ENCODE data around the gene DCUN1D1. TPM values are rescaled to one million over a fixed set of nuclear protein-coding genes. Genes with fewer than 3 reads are reported as not detected.
"Not testable (repeated sequence)": the region's sequence is repeated elsewhere in the genome, so short reads cannot be mapped to it uniquely, and the experiment has no call there.

DCUN1D1 gene
- 29.9 TPM for total RNA-seq

DNA sequence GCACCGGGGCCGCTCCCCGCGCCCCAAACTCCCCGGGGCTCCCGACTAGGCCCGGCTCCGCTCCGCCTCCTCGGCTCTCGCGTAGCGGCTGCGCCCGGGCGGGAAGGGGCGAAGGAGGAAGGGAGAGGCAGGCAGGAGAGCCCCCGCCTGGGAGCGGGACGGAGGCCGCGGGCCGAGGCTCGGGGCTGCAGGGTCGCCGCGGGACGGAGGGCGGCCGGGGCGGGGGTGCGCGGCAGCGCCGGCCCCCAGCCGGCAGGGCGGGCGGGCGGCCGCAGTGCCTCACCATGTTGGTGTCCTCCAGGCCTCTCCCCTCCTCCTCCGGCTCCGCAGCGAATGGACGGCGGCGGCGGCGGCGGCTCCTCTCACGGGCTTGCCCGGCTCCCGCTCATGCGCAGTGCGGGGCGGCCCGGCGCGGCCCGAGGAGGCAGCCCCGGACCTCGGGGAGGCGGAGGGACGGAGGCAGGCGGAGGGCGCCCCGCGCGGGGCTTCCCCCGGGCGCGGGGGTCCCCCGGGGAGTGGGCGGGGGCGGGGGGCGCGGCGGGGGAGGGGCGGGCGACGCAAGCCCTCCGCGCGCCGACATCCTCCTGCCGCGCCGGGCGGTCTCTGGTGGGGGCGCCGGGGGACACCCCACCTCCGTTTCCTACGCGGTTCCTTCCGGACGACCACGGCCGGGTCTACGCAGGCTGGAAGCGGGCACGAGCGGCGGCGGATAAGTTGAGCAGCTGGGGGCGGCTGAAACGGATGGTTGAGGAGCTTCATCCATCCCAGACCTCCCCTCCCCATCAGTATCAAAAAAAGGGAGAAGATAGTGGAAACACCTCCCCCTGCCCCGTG, at the start of gene DCUN1D1:
Gene DCUN1D1, minus strand, starts transcription at position 335 of the 834 bp plus-strand sequence. Its CDS starts 49 bp downstream, at position 286.
- ATAC-seq (peak; percentile 90), DNase-seq (ENCODE audit: low spot score) (peak; percentile 92)

DNA sequence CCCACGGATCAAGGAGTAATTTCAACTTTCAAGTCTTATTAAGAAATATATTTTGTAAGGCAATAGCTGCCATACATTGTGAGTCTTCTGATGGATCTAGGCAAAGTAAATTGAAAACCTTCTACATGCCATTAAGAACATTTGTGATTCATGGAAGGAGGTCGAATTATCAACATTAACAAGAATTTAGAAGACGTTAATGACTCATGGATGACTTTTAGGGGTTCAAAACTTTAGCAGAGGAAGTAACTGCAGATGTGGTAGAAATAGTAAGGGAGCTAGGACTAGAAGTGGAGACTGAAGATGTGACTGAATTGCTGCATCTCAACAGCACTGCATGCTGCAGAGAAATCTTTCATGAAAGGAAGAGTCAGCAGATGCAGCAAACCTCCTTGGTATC, 48.1 kb upstream of the DCUN1D1 start:
- ATAC-seq (no peak), DNase-seq (ENCODE audit: low spot score) (no peak)

DNA sequence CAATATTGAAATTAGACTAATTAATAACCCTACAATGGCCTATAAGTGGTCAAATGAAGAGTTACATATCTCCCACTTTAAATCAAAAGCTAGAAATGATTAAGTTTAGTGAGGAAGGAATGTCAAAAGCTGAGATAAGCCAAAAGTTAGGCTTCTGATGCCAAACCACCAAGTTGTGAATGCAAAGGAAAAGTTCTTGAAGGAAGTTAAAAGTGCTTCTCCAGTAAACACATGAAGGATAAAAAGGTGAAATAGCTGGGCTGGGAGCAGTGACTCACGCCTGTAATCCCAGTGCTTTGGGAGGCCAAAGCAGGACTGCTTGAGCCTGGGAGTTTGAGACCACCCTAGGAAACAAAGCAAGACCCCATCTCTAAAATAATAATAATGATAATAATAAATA, 46.9 kb upstream of the DCUN1D1 start:
- DNase-seq (ENCODE audit: low spot score) = no peak
- no peak for ATAC-seq

DNA sequence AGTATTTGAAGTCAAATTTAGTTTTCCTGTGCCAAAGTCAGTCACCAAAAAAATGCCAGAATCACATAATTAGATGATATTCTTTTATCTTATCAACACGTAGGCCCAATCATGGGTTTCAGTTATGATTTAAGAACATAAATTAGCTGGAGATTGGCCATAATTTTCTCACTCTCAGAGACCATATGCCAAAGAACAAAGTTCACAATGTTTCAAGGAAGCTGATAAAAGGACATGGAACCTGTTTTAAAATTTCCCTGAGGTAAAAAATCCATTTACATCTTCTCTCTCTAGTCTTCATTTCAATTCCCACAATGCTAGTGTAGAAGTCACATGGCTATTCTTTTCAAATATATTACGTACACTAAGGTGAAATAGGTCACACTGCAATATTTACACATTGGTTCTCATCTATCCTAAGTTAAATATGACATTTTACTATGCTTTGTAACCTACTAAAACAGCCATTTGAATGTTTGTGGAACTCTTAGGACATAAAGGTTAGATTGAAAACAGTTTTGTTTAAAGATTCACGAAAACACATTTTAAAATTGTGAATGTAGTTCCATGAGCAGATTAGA, 42.7 kb upstream of the DCUN1D1 start:
- ATAC-seq (peak; percentile 56), DNase-seq (ENCODE audit: low spot score) (no peak)

DNA sequence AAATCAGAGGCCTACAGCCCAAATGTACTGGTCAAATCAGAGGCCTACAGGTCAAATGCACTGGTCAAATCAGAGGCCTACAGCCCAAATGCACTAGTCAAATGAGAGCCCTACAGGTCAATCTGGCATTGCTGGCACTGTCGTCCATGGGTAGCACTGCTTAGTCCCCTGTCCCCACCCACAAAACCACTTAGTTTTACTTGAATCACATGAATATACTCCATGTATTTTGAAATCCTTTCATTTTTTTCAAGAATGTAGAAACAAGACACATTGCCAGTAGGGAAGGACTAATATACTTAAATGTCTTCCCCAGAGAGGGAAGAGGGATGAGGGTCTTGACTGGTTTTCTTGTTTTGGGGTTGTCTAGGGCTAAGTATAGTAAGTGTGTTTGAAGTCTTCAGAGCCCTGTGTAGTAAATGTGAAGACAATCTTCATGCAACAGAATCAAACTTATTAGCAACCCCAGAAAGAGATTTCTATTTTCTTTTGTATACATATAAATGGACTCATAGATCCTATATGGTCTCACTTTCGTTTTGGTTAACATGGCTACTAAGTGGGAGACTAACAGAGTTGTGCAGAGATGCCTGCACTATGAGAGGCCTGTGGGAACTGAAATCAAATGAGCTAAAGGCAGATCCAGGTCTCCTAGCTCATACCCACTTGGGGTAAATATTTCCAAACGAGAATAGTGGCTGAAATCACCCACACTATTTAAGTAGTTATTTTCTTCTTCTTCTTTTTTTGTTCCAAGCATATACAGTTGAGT, 38.3 kb upstream of the DCUN1D1 start:
- ATAC-seq (no peak), DNase-seq (ENCODE audit: low spot score) (no peak)

DNA sequence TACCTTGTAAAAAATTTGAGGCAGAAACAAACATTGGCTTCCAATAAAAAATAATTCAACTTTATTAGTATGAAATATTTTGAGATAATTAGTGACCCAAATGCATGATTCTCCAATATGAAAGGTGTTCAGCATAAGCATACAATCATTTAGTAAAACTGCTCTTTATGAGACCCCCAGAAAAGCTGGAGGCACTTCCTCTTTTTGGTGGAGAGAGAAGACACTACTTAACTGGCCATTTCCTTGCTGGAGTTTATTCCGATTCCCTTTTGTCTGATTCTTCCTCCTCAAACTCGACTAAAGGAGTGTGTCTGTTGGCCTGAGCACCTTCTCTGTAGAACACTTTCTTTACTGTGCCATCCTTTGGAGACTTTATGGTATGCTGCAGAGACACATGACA, 34.8 kb upstream of the DCUN1D1 start:
- DNase-seq (ENCODE audit: low spot score) (no peak), ATAC-seq (no peak)

DNA sequence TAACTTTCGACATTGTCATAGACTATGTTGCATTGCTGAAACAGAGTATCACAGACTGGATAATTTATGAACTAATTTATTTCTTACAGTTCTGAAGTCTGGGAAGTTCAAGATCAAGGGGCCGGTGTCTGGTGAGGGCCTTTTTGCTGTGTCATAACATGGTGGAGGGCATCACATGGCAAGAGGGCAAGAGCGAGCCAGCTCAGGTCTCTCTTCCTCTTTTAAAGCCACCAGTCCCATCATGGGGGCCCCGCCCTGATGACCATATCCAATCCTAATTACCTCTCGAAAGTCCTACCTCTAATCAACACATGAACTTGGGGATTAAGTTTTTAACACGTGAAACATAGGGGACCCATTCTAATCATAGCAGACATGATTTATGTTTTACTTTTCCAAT, 33.5 kb upstream of the DCUN1D1 start:
- DNase-seq (ENCODE audit: low spot score) (no peak), ATAC-seq (no peak)

DNA sequence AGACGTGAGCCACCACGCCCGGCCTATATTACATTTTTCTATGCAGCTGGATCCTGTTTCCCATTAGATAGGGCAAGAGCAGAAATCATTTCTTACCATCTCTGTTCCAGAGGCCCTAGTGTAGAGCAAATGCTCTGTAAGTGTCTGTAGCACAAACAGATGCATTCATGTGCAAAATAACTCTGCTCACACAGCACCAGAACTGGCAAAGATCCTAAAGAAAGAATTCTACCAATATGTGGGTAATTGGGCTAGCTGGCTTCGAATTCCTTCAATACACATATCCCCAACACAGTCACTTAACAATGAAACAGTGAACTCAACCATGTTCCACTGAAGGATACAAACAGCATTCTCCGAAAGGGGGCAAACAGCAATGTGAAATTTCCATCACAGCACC, 32.7 kb upstream of the DCUN1D1 start:
- no peak for DNase-seq (ENCODE audit: low spot score)
- ATAC-seq = no peak

DNA sequence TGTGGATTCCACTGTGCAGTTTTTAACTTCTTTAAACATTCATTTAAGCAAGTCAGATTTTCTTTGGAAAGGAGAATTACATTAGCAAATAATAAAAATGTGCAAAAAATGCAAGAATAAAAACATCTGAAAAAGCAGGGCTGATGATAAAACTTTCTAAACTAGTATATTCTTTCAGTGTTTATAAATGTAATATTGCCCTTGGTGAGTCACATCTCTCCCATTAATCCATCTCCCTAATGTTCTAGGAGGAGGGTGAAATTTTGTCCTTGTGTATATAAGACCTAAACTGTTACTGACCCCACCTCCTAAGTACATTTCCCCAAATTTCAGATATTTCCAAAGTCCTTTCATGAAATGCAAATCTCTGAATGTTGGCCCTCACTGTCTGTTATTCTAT, 28.5 kb upstream of the DCUN1D1 start:
- DNase-seq (ENCODE audit: low spot score) (no peak), ATAC-seq (no peak)

DNA sequence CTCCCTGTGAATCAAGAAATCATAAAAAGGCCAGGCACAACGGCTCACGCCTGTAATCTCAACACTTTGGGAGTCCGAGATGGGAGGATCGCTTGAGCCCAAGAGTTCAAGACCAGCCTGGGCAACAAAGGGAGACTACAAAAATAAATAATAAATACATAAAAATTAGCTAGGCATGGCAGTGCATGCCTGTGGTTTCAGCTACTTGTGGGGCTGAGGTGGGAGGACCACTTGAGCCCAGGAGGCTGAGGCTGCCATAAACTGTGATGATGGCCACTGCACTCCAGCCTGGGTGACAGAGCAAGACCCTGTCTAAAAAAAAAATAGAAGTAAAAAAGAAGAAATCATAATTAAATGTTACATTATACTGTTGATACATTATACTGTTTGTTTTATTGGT, 28.0 kb upstream of the DCUN1D1 start:
- DNase-seq (ENCODE audit: low spot score) = no peak

DNA sequence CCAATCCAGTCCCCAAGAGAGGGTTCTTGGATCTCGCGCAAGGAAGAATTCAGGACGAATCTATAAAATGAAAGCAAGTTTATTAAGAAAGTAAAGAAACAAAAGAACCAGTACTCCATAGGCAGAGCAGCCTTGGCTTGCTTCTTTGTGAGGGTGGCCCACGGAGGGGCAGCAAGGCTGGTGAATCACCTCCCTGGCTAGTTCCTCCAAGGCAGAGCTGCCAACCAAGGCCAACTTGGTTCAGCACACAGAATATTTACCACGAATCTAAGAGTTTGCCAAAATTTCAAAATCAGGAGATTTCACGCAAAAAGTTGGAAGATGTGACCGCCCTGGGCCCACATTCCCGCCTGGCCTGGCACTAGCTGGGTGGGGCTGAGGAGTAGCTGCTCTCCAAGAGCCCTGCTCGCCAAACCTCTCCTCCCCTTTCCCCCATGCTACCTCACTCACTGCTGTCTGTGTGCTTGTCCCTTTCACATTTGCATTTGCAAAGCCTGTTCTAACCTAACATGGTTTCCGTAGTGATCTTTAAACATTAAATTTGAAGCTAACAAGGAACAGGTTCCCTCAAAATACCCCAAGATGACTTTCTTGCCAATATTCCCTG, 26.2 kb upstream of the DCUN1D1 start:
- ATAC-seq (no peak), DNase-seq (ENCODE audit: low spot score) (no peak)

More for the DNA sequence above, 28.0 kb upstream of the DCUN1D1 start:
- ATAC-seq = no peak

DNA sequence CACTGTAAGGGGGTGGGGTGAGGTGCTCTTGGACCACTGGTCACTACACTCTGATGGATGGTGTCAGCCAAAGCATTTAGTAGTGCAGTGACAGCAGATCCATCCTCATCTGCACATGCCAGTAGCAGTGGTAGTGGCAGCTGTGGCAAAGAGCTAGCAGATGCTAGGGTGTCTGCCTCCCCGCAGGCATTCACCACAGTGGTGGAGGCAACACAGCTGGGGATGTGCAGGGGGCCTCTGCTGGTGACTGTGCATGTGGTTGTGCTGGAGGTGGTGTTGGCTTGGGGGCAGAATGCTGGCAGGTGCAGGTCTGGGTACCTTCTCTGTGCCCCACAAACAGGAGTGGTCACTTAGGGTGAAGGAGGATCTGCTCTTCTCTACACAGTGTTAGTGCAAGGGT, 19.4 kb upstream of the DCUN1D1 start:
- ATAC-seq (no peak), DNase-seq (ENCODE audit: low spot score) (no peak)

DNA sequence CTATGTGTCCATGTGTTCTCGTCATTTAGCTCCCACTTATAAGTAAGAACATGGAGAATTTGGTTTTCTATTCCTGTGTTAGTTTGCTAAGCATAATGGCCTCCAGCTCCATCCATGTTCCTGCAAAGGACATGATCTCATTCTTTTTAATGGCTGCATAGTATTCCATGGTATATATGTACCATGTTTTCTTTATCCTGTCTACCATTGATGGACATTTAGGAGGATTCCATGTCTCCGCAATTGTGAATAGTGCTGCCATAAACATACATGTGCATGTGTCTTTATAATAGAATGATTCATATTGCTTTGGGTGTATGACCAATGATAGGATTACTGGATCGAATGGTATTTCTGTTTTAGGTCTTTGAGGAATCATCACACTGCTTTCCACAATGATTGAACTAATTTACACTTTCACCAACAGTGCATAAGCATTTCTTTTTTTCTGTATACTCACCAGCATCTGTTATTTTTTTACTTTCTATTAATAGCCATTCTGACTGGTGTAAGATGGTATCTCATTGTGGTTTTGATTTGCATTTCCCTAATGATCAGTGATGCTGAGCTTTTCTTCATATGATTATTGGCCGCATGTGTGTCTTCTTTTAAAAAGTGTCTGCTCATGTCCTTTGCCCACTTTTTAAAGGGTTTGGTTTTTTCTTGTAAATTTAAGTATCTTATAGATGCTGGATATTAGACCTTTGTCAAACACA, 13.3 kb upstream of the DCUN1D1 start:
- DNase-seq (ENCODE audit: low spot score); ATAC-seq: not testable (repeated sequence)

DNA sequence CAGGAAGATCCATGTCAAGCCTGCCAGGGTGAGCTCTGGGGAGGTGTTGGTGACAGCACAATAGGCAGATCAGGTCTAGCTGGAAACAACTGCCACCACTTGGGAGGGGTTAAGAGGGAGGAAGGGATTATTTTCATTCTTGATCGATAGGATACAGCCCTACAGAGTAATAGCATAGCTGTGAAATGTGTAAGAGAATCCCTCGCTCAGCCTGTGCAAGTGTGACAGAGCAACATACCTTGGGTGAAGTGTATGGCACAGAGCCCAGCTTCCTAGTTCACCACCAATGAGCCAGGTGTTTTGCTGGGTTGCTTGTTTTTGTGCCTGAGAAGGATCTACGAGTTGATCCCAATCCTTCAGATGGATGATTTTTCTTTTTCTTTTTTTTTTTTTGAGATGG, 9.2 kb upstream of the DCUN1D1 start:
- ATAC-seq = no peak

DNA sequence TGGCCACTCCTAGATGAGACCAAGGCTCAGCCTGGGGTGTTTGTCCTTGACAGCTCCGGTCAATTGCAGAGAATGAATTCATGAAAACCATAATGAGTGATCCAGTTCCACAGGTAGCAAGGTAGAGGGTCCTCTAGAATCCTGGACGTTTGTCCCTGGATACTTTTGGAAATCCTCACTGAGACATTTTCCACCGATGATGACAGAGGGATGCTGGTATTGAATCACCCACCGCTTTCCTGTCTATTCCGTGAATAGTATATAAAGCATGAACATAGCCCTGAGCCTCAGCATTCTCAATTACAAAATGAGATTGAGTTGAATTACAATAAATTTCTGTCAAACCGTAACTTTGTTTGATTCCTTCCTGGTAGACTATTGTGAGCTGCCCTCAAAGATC, 5.7 kb upstream of the DCUN1D1 start:
- ATAC-seq = no peak
- DNase-seq (ENCODE audit: low spot score) = no peak

More for the DNA sequence above, 9.2 kb upstream of the DCUN1D1 start:
- DNase-seq (ENCODE audit: low spot score) = no peak

DNA sequence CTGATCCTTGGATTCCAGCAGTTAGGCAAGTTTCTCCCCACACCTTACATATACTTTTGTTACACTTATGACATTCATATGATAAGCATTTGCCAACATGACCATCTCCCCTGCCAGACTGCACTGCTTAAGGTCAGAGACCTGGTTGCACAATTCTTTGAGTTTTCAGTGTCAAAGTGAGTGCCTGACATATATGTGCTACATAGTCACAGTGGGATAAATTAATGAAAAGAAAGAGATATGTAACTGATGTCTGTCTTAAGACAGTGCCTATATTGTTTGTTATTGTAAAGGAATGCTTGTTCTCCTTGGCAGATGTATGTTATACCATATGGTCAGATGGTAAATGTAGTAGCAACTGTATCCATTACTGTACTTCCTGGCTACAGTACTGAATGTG, 3.5 kb upstream of the DCUN1D1 start:
- ATAC-seq (peak; percentile 48), DNase-seq (ENCODE audit: low spot score) (no peak)

DNA sequence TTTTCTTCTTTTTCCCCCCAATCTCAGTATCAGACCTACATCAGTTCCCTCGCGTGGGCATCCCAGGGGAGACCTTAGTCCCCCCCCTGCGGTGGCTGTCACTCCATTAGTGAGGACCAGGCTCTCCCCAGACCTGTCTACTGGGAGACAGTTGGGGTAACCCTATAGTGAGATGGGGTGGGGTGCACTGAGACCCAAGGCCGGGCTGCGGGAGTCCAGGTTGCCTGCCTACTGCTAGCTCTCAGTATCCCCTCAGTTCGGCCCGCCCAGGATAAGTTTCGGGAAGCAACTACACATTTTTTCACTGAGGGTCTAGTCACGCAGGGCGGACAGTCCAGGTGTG, 671 bp upstream of the DCUN1D1 start:
- ATAC-seq = no peak
- no peak for DNase-seq (ENCODE audit: low spot score)

DNA sequence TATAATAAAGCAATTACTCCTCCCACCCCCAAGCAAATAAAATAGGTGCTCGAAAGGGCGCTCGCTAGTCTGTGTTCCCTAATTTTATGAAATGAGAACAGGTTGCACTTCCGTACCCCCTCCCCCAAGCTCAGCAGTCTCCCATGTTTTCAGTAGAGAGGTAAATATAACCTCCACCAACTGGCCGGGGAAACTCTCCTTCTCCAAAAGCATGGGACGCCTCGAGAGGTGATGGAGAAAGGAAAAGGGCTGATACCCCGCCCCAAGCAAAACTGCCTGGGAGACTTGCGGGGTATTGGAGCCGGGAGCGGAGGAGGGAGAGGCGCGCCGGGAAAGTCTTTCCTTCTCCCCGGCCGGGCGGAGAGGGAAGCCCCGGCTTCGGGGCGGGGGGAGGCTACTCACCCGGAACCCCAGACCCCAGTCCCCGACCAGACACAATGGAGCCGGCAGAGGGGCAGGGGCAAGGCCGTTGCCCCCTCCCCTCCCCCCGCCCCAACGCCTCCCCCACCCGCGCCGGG, 605 bp downstream of the DCUN1D1 start:
- DNase-seq (ENCODE audit: low spot score) (no peak), ATAC-seq (peak; percentile 38)

DNA sequence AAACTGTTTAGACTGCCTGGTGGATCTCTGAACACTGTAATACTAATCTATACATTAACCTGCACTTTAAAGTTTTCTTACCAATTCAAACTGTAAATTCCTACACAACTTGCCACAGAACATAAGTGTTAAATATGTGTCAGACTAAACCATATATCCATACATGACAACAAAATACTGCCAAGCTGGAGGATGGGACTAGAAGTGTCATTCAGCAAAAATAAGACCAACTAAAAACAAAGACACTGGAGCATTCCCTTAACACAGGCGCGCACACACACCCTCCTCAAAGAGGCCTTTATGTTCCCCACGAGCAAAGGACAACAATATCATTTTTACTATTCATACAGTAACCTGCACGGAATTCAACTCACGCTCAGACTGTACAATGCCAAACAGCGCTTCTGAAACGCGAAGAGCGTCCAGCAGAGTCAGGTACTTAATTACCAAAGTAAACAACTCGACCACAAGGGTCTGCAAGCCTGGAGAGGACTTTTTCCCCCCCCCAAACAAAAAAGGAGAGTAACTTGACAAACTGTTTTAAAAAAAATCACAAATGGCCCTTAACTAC, 1.1 kb downstream of the DCUN1D1 start:
- no peak for DNase-seq (ENCODE audit: low spot score)
- ATAC-seq = peak; percentile 2

DNA sequence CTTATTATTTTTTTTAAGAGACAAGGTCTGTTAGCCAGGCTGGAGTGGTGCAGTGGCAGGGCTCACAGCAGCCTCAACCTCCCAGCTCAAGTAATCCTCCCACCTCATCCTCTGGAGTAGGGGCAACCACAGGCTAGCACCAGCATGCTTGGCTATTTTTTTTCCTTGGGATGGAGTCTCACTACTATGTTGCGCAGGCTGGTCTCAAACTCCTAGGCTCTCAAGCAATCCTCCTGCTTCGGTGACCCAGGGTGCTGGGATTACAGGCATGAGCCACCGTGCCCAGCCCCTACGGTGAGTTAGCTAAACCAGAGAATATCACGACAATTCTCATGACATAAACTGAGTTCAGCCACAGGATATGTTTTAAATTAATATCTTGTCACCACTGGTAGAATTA, 2.0 kb downstream of the DCUN1D1 start:
- ATAC-seq (no peak), DNase-seq (ENCODE audit: low spot score) (no peak)
